Tibial nerve (tissue), 4 donors: ENCODE data around the gene ST6GALNAC4. TPM values are rescaled to one million over a fixed set of nuclear protein-coding genes. Genes with fewer than 3 reads are reported as not detected.
A peak's percentile ranks its signal among the peaks of the same experiment; 100 is the strongest.

Experiments used
- DNase-seq, 2 donors: peaks; one replicate each; pipeline ENCODE4 v3.0.0-alpha.2; 2019; ENCODE audit warnings: low spot score in 2 of 2
- H3K27ac ChIP-seq, 4 donors: fragments of 200-600 bp; sonication (generic) in 3 of 4; one replicate each; pipeline ENCODE4 v1.5.1; 2017 to 2019; ENCODE audit warnings: mild to moderate bottlenecking in 1 of 4
- H3K27me3 ChIP-seq, 2 donors: fragments of 200-600 bp; sonication (generic) in 1 of 2; one replicate each; pipeline versions ENCODE4 v1.5.1 to v1.6.0; 2017 to 2019
- H3K36me3 ChIP-seq, 3 donors: fragments of 200-600 bp; sonication (generic); one replicate each; pipeline ENCODE4 v1.5.1; 2018 to 2019
- H3K4me1 ChIP-seq, 4 donors: fragments of 200-600 bp; sonication (generic) in 3 of 4; one replicate each; pipeline ENCODE4 v1.5.1; 2017 to 2019
- H3K4me3 ChIP-seq, 4 donors: fragments of 200-600 bp; sonication (generic) in 3 of 4; one replicate each; pipeline ENCODE4 v1.5.1; 2017 to 2019; ENCODE audit warnings: mild to moderate bottlenecking in 1 of 4, moderate library complexity in 1 of 4
- H3K9me3 ChIP-seq, 4 donors: fragments of 200-600 bp; sonication (generic) in 3 of 4; one replicate each; pipeline ENCODE4 v1.5.1; 2017 to 2019
- EP300 ChIP-seq, 2 donors: sonication (generic); formaldehyde crosslinking; IDR thresholded peaks; one replicate each; pipeline ENCODE4 v1.6.1; 2017; ENCODE audit warnings: antibody characterized with exemption in 2 of 2, mild to moderate bottlenecking in 1 of 2
- POLR2A ChIP-seq, 2 donors: fragments of 450-650 bp; IDR thresholded peaks; one replicate each; pipeline ENCODE4 v1.6.1; 2017; ENCODE audit warnings: antibody characterized with exemption in 2 of 2, mild to moderate bottlenecking in 2 of 2, moderate library complexity in 2 of 2
- WGBS, 2 donors: methylation state at CpG; one replicate each; pipeline ENCODE4 v1.1.5; 2018; 5-methylcytosine and 5-hydroxymethylcytosine counted together
- total RNA-seq, 4 donors: library from RNA; depleted of rRNA; stranded (reverse); fragments of >200 nt; gene quantifications; one replicate each; pipeline ENCODE4 v1.1.0, GENCODE V29; 2016
- TF ChIP-seq, protein P1 (sequence below), 5 experiments: fragments of 200-600 bp in 3 of 5; fragments of 450-650 bp in 2 of 5; sonication (generic) in 3 of 5; IDR thresholded peaks; one replicate each; pipeline ENCODE4 v1.5.1; 2016 to 2019; ENCODE audit warnings: antibody characterized with exemption in 5 of 5, mild to moderate bottlenecking in 3 of 5, moderate library complexity in 2 of 5

The ST6GALNAC4 gene
- total RNA-seq, 4 donors from 2014 or later, result 23.9 to 70.5 (median 37.0) TPM

DNA sequence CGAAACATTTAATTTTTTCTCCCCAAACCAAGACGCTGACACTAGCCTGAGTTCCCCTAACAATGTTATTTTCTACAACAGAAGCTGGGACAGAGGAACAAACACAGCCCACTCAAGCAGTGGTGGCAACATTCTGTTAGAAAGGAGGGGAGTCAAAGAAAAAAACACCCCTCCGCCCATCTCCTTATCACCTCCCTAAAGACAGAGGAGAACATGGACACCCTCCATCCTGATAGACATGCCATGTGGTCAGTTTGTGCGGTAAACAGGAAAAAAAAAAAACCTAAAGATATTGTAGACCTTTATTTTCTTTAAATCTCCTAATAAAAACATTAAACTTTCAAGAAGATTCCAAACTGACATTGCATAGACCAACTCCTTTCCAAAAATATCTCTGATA lies 23.8 kb upstream of the ST6GALNAC4 start:
- Histone ChIP-seq H3K4me1 (peaks cover 5 to 84% (median 35%) of the 10 kb centered on the region in 4 donors), H3K36me3 (peaks cover 0 to 42% (median 6%) of the 10 kb centered on the region in 3 donors), H3K9me3 (no peaks in the 10 kb centered on the region), H3K27ac (peak overlapping the region in 2 of 4 donors; percentile 98 to 99), H3K27me3 (no peaks in the 10 kb centered on the region), H3K4me3 (no peak overlapping the region)
- no peak for DNase-seq
- no peak for TF ChIP-seq POLR2A (IDR thresholded peaks at IDR 0.05)
- no peak for TF ChIP-seq EP300 (IDR thresholded peaks at IDR 0.05)
- TF ChIP-seq, protein P1, sequence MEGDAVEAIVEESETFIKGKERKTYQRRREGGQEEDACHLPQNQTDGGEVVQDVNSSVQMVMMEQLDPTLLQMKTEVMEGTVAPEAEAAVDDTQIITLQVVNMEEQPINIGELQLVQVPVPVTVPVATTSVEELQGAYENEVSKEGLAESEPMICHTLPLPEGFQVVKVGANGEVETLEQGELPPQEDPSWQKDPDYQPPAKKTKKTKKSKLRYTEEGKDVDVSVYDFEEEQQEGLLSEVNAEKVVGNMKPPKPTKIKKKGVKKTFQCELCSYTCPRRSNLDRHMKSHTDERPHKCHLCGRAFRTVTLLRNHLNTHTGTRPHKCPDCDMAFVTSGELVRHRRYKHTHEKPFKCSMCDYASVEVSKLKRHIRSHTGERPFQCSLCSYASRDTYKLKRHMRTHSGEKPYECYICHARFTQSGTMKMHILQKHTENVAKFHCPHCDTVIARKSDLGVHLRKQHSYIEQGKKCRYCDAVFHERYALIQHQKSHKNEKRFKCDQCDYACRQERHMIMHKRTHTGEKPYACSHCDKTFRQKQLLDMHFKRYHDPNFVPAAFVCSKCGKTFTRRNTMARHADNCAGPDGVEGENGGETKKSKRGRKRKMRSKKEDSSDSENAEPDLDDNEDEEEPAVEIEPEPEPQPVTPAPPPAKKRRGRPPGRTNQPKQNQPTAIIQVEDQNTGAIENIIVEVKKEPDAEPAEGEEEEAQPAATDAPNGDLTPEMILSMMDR (IDR thresholded peaks at IDR 0.05), result no peak
- WGBS, 2 donors, result 78% methylated on average over 4 of the region's 4 CpGs

DNA sequence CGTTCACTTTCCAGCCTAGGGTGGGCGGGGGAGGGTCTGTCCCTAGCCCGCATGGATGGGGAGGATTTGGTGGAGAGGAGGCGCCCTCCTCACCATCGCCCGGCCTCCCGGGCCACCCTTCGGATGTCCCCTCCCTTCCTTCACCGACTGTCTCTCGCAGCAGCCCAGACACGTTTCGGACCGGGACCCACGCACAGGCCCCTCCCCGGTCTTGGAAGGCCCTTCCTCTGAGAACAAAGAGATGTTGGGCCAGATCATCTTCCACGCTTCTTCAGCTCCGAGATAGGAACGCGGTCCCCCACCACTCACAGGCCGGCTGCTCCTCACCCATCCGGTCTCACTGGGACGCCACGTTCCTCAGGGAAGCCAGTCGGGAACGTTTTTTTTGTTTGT lies 21.5 kb upstream of the ST6GALNAC4 start:
- H3K27me3 ChIP-seq, result no peaks in the 10 kb centered on the region
- no peaks in the 10 kb centered on the region for H3K9me3 ChIP-seq
- no peak for DNase-seq
- TF ChIP-seq, protein P1 (IDR thresholded peaks at IDR 0.05), result no peak
- TF ChIP-seq POLR2A (IDR thresholded peaks at IDR 0.05) (no peak), EP300 (IDR thresholded peaks at IDR 0.05) (no peak)
- peaks cover 5 to 68% (median 28%) of the 10 kb centered on the region in 4 donors for H3K4me1 ChIP-seq
- peak overlapping the region; percentile 59 to 82 (median 72) for H3K4me3 ChIP-seq
- peaks cover 0 to 37% (median 6%) of the 10 kb centered on the region in 3 donors for H3K36me3 ChIP-seq
- 25 to 26% methylated on average over 18 to 25 of the region's 25 CpGs for WGBS, 2 donors
- H3K27ac ChIP-seq, result peak overlapping the region; percentile 59 to 98 (median 78)

DNA sequence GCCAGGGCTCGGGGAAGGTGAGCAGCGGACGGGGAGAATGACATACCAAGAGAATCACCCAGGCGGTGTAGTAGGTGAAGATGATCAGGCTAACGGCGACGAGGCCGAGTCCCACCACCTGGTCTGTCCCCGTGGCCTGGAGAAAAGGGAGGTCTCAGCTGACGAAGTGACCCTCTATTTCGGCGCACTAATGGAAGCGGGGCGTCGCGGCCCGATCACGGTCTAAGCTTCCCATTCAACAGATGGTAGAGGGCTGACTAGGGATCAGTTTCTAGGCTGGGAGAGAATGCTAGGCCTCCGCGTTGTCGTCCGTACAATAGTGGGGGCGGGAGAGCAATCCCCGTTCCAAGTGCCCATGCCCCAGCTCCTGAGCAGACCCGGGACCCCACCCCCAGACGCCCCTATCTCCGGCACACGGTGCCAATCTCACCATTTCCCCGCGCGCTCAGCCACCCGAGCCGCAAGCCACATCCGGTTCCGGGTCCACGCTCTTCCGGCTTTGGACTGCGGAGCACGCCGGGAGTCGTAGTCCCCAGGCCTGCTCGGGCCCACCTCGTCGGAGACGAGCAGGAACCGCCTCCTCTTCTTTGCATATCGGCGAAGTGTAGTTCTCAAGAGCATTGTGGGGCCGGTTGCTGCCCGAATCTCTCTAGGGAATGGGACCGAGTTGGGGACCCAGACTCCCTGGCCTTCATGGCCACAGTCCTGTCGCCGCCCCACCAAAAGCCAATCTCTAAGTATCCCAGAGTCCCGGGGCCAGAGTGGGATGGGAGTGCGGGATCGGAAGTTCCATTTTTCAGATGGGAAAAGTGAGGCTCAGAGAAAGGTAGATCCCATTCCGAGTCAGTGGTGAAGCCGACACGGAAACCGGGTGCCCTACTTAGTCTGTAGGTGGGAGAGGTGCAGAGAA lies 20.8 kb upstream of the ST6GALNAC4 start, which contains the start of gene DPM2:
TSS of gene DPM2 (minus strand) at position 467 of the 910 bp plus-strand sequence. CDS start at position 433, 34 bp downstream.
- H3K4me1 ChIP-seq, result peaks cover 5 to 62% (median 26%) of the 10 kb centered on the region in 4 donors
- TF ChIP-seq, protein P1 (IDR thresholded peaks at IDR 0.05), result no peak
- TF ChIP-seq POLR2A (IDR thresholded peaks at IDR 0.05) (peak; percentile 42 to 55), EP300 (IDR thresholded peaks at IDR 0.05) (peak; percentile 35 to 84)
- H3K27ac ChIP-seq, result peak within 1 kb of the TSS; percentile 59 to 98 (median 78)
- H3K9me3 ChIP-seq, result no peaks in the 10 kb centered on the region
- no peaks in the 10 kb centered on the region for H3K27me3 ChIP-seq
- H3K4me3 ChIP-seq, result peak within 1 kb of the TSS; percentile 59 to 82 (median 72)
- DNase-seq, result peak; percentile 52 to 60
- peaks cover 0 to 30% (median 4%) of the 10 kb centered on the region in 3 donors for H3K36me3 ChIP-seq
- WGBS, 2 donors, result 5 to 6% methylated on average over 56 to 59 of the region's 60 CpGs

DNA sequence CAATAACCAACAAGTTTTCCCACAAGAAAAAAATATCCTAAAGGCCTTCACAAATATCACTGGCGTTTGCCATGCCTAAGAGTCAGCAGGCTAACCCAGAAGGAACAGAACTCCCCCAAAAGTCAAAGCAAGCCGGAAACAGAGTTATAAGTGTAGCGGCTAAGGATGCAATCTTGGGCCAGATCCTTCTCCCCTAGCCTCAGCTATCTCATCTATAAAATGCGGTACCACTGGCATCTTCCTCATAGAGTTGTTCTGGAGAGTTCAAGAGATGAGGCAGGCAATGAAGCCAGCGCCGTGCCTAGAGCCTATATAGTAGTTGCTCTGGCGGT lies 20.2 kb upstream of the ST6GALNAC4 start:
- WGBS, 2 donors, result 9 to 10% methylated on average over 7 of the region's 7 CpGs
- peak overlapping the region in 3 of 4 donors; percentile 73 to 98 (median 83) for H3K27ac ChIP-seq

More for the DNA sequence above, 20.2 kb upstream of the ST6GALNAC4 start:
- Histone ChIP-seq H3K4me1 (peaks cover 5 to 55% (median 22%) of the 10 kb centered on the region in 4 donors), H3K36me3 (peaks cover 0 to 24% (median 0%) of the 10 kb centered on the region in 3 donors), H3K27me3 (no peaks in the 10 kb centered on the region), H3K4me3 (peak overlapping the region; percentile 59 to 82 (median 72)), H3K9me3 (no peaks in the 10 kb centered on the region)
- no peak for DNase-seq
- TF ChIP-seq, protein P1 (IDR thresholded peaks at IDR 0.05), result no peak
- TF ChIP-seq POLR2A (IDR thresholded peaks at IDR 0.05), result no peak
